ENCODE data around the gene TESK2. TPM values are rescaled to one million over a fixed set of nuclear protein-coding genes. Genes with fewer than 3 reads are reported as not detected.
A peak's percentile ranks its signal among the peaks of the same experiment; 100 is the strongest.
"Not testable (repeated sequence)": the region's sequence is repeated elsewhere in the genome, so short reads cannot be mapped to it uniquely, and the experiment has no call there.

TESK2 gene
- polyA plus RNA-seq, 4 donors: 5.5 to 22.1 (median 12.6) TPM

DNA sequence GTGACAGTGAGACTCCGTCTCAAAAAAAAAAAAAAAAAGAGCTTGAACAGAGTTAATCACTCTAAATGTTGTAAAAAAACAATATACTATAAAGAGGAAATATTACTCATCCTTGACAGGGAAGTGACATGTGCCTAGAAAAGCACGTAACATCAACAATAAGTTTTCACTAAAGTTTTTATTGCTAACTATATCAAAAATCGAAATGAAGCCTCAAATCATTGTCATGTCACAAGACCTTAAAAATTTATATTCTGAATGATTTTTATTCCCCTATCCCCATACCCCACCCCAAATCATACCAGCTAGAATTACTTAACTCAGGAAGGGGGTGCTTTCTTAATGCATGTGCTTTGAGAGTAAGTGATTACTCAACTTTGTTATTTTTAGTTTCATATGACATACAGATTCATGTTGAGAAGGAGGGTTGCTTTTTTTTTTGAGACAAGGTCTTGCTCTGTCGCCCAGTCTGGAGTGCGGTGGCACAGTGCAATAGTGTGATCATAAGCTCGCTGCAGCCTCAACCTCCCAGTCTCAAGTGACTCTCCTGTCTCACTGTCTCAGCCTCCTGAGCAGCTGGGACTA, 97.2 kb downstream of the TESK2 start:
- Histone ChIP-seq H3K4me1 (ENCODE audit: control insufficient read depth in 3 of 3, insufficient read depth in 2 of 3, low read depth in 1 of 3, low read length in 2 of 3) (peaks cover 0 to 2% (median 0%) of the 10 kb centered on the region in 3 donors), H3K9me3 (ENCODE audit: control insufficient read depth in 2 of 2, insufficient read depth in 1 of 2, low read depth in 1 of 2, low read length in 1 of 2) (no peaks in the 10 kb centered on the region), H3K27ac (ENCODE audit: low read depth in 1 of 3, low read length in 2 of 3) (peak overlapping the region in 1 of 3 donors; percentile 82), H3K36me3 (ENCODE audit: control insufficient read depth in 3 of 3, insufficient read depth in 2 of 3, low read depth in 1 of 3, low read length in 3 of 3) (no peaks in the 10 kb centered on the region), H3K27me3 (ENCODE audit: control insufficient read depth in 3 of 3, insufficient read depth in 3 of 3, low read length in 3 of 3) (no peaks in the 10 kb centered on the region), H3K4me3 (ENCODE audit: low read depth in 1 of 3, low read length in 3 of 3) (no peak overlapping the region)
- WGBS, 3 donors: 60 to 82% (median 70%) methylated on average over 6 of the region's 6 CpGs
- DNase-seq: no peak
- no peak for FAIRE-seq

GRCh38 chr1:45386219-45386618, 104.7 kb downstream of the TESK2 start:
- H3K9me3 ChIP-seq (ENCODE audit: control insufficient read depth in 2 of 2, insufficient read depth in 1 of 2, low read depth in 1 of 2, low read length in 1 of 2): no peaks in the 10 kb centered on the region
- 89 to 98% (median 97%) methylated on average over 3 of the region's 3 CpGs for WGBS, 3 donors

DNA sequence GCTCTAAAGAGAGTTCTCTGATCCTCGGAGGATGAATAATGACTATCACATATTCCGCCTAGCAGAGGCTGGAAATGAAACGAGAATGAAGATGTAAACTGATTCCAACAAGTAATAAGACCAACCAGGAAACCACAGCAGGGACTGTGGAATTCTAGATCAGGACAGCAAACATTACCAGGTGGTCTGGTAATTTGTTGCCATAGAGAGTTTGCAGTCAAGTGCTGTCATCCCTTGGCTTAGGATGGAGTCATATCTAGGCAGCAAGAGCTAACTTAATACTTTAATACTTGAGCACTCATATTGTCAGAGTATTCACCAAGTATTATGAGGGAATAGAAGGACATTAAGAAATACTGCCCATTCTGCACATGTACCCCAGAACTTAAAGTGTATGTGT, 105.7 kb downstream of the TESK2 start:
- H3K36me3 ChIP-seq (ENCODE audit: control insufficient read depth in 3 of 3, insufficient read depth in 2 of 3, low read depth in 1 of 3, low read length in 3 of 3): peaks cover 0 to 5% (median 4%) of the 10 kb centered on the region in 3 donors
- DNase-seq (no peak), FAIRE-seq (no peak)
- no peaks in the 10 kb centered on the region for H3K4me1 ChIP-seq (ENCODE audit: control insufficient read depth in 3 of 3, insufficient read depth in 2 of 3, low read depth in 1 of 3, low read length in 2 of 3)
- H3K27ac ChIP-seq (ENCODE audit: low read depth in 1 of 3, low read length in 2 of 3): no peak overlapping the region
- WGBS, 3 donors: 75 to 92% (median 88%) methylated on average over 3 of the region's 3 CpGs
- H3K4me3 ChIP-seq (ENCODE audit: low read depth in 1 of 3, low read length in 3 of 3): no peak overlapping the region
- no peaks in the 10 kb centered on the region for H3K27me3 ChIP-seq (ENCODE audit: control insufficient read depth in 3 of 3, insufficient read depth in 3 of 3, low read length in 3 of 3)
- H3K9me3 ChIP-seq (ENCODE audit: control insufficient read depth in 2 of 2, insufficient read depth in 1 of 2, low read depth in 1 of 2, low read length in 1 of 2): no peaks in the 10 kb centered on the region

More at GRCh38 chr1:45386219-45386618, 104.7 kb downstream of the TESK2 start:
- Histone ChIP-seq H3K4me1 (ENCODE audit: control insufficient read depth in 3 of 3, insufficient read depth in 2 of 3, low read depth in 1 of 3, low read length in 2 of 3) (no peaks in the 10 kb centered on the region), H3K4me3 (ENCODE audit: low read depth in 1 of 3, low read length in 3 of 3) (no peak overlapping the region), H3K27me3 (ENCODE audit: control insufficient read depth in 3 of 3, insufficient read depth in 3 of 3, low read length in 3 of 3) (no peaks in the 10 kb centered on the region), H3K36me3 (ENCODE audit: control insufficient read depth in 3 of 3, insufficient read depth in 2 of 3, low read depth in 1 of 3, low read length in 3 of 3) (peaks cover 0 to 5% (median 4%) of the 10 kb centered on the region in 3 donors), H3K27ac (ENCODE audit: low read depth in 1 of 3, low read length in 2 of 3) (no peak overlapping the region)
- FAIRE-seq (no peak), DNase-seq (no peak)

GRCh38 chr1:45384213-45384612, 106.8 kb downstream of the TESK2 start:
- H3K36me3 ChIP-seq (ENCODE audit: control insufficient read depth in 3 of 3, insufficient read depth in 2 of 3, low read depth in 1 of 3, low read length in 3 of 3); DNase-seq; H3K27me3 ChIP-seq (ENCODE audit: control insufficient read depth in 3 of 3, insufficient read depth in 3 of 3, low read length in 3 of 3); H3K27ac ChIP-seq (ENCODE audit: low read depth in 1 of 3, low read length in 2 of 3); H3K4me1 ChIP-seq (ENCODE audit: control insufficient read depth in 3 of 3, insufficient read depth in 2 of 3, low read depth in 1 of 3, low read length in 2 of 3); FAIRE-seq; H3K9me3 ChIP-seq (ENCODE audit: control insufficient read depth in 2 of 2, insufficient read depth in 1 of 2, low read depth in 1 of 2, low read length in 1 of 2); H3K4me3 ChIP-seq (ENCODE audit: low read depth in 1 of 3, low read length in 3 of 3): not testable (repeated sequence)
- whole genome bisulfite sequencing, 3 donors: 97 to 100% (median 98%) methylated on average over 4 of the region's 4 CpGs

- Histone ChIP-seq H3K27me3 (ENCODE audit: control insufficient read depth in 3 of 3, insufficient read depth in 3 of 3, low read length in 3 of 3) (no peaks in the 10 kb centered on the region), H3K4me1 (ENCODE audit: control insufficient read depth in 3 of 3, insufficient read depth in 2 of 3, low read depth in 1 of 3, low read length in 2 of 3) (no peaks in the 10 kb centered on the region), H3K27ac (ENCODE audit: low read depth in 1 of 3, low read length in 2 of 3) (no peak overlapping the region), H3K9me3 (ENCODE audit: control insufficient read depth in 2 of 2, insufficient read depth in 1 of 2, low read depth in 1 of 2, low read length in 1 of 2) (no peaks in the 10 kb centered on the region), H3K36me3 (ENCODE audit: control insufficient read depth in 3 of 3, insufficient read depth in 2 of 3, low read depth in 1 of 3, low read length in 3 of 3) (peaks cover 0 to 7% (median 4%) of the 10 kb centered on the region in 3 donors), H3K4me3 (ENCODE audit: low read depth in 1 of 3, low read length in 3 of 3) (no peak overlapping the region)
- 45 to 64% (median 62%) methylated on average over 1 of the region's 1 CpG for WGBS, 3 donors
- DNase-seq (no peak), FAIRE-seq (no peak)
These were observed 107.8 kb downstream of the TESK2 start for GRCh38 chr1:45383191-45383590.

DNA sequence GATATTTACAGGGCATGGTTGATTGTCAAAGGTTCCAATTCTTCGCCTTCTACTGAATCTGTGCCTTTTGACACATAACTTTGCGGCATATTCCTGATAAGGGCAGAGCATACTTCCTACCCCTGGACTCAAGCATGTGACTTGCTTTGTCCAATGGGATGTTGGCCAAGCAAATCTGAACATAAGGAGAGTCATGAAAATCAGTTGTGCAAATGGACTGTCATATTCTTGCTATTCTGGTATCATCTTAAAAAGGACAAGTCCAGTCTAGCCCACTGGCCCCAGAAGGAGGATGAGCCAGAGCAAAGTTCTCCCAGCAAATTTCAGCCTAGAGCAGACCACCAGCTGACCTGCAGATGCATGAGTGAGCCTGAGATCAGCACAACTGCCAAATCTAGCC, 109.7 kb downstream of the TESK2 start:
- 97 to 100% (median 98%) methylated on average over 2 of the region's 2 CpGs for WGBS, 3 donors
- no peak overlapping the region for H3K27ac ChIP-seq (ENCODE audit: low read depth in 1 of 3, low read length in 2 of 3)
- no peak overlapping the region for H3K4me3 ChIP-seq (ENCODE audit: low read depth in 1 of 3, low read length in 3 of 3)
- no peak for FAIRE-seq
- no peak for DNase-seq
- no peaks in the 10 kb centered on the region for H3K4me1 ChIP-seq (ENCODE audit: control insufficient read depth in 3 of 3, insufficient read depth in 2 of 3, low read depth in 1 of 3, low read length in 2 of 3)
- H3K36me3 ChIP-seq (ENCODE audit: control insufficient read depth in 3 of 3, insufficient read depth in 2 of 3, low read depth in 1 of 3, low read length in 3 of 3): peaks cover 0 to 7% (median 4%) of the 10 kb centered on the region in 3 donors
- no peaks in the 10 kb centered on the region for H3K27me3 ChIP-seq (ENCODE audit: control insufficient read depth in 3 of 3, insufficient read depth in 3 of 3, low read length in 3 of 3)
- no peaks in the 10 kb centered on the region for H3K9me3 ChIP-seq (ENCODE audit: control insufficient read depth in 2 of 2, insufficient read depth in 1 of 2, low read depth in 1 of 2, low read length in 1 of 2)

- Histone ChIP-seq H3K27me3 (ENCODE audit: control insufficient read depth in 3 of 3, insufficient read depth in 3 of 3, low read length in 3 of 3) (no peaks in the 10 kb centered on the region), H3K27ac (ENCODE audit: low read depth in 1 of 3, low read length in 2 of 3) (no peak overlapping the region), H3K9me3 (ENCODE audit: control insufficient read depth in 2 of 2, insufficient read depth in 1 of 2, low read depth in 1 of 2, low read length in 1 of 2) (no peaks in the 10 kb centered on the region), H3K4me1 (ENCODE audit: control insufficient read depth in 3 of 3, insufficient read depth in 2 of 3, low read depth in 1 of 3, low read length in 2 of 3) (no peaks in the 10 kb centered on the region), H3K4me3 (ENCODE audit: low read depth in 1 of 3, low read length in 3 of 3) (no peak overlapping the region), H3K36me3 (ENCODE audit: control insufficient read depth in 3 of 3, insufficient read depth in 2 of 3, low read depth in 1 of 3, low read length in 3 of 3) (peaks cover 0 to 5% (median 2%) of the 10 kb centered on the region in 3 donors)
- no peak for DNase-seq
- WGBS, 3 donors: 87 to 91% (median 89%) methylated on average over 1 of the region's 1 CpG
- no peak for FAIRE-seq
These were observed 110.2 kb downstream of the TESK2 start for GRCh38 chr1:45380730-45381129.

GRCh38 chr1:45380125-45380524, 110.8 kb downstream of the TESK2 start:
- Histone ChIP-seq H3K9me3 (ENCODE audit: control insufficient read depth in 2 of 2, insufficient read depth in 1 of 2, low read depth in 1 of 2, low read length in 1 of 2) (no peaks in the 10 kb centered on the region), H3K4me3 (ENCODE audit: low read depth in 1 of 3, low read length in 3 of 3) (no peak overlapping the region), H3K27ac (ENCODE audit: low read depth in 1 of 3, low read length in 2 of 3) (no peak overlapping the region), H3K4me1 (ENCODE audit: control insufficient read depth in 3 of 3, insufficient read depth in 2 of 3, low read depth in 1 of 3, low read length in 2 of 3) (no peaks in the 10 kb centered on the region), H3K27me3 (ENCODE audit: control insufficient read depth in 3 of 3, insufficient read depth in 3 of 3, low read length in 3 of 3) (no peaks in the 10 kb centered on the region), H3K36me3 (ENCODE audit: control insufficient read depth in 3 of 3, insufficient read depth in 2 of 3, low read depth in 1 of 3, low read length in 3 of 3) (peaks cover 0 to 5% (median 2%) of the 10 kb centered on the region in 3 donors)
- DNase-seq: no peak
- 91 to 93% (median 92%) methylated on average over 4 of the region's 4 CpGs for WGBS, 3 donors
- no peak for FAIRE-seq

- no peak for FAIRE-seq
- WGBS, 3 donors: 95 to 97% (median 96%) methylated on average over 6 of the region's 6 CpGs
- H3K9me3 ChIP-seq (ENCODE audit: control insufficient read depth in 2 of 2, insufficient read depth in 1 of 2, low read depth in 1 of 2, low read length in 1 of 2): no peaks in the 10 kb centered on the region
- no peak for DNase-seq
- no peak overlapping the region for H3K4me3 ChIP-seq (ENCODE audit: low read depth in 1 of 3, low read length in 3 of 3)
- no peaks in the 10 kb centered on the region for H3K27me3 ChIP-seq (ENCODE audit: control insufficient read depth in 3 of 3, insufficient read depth in 3 of 3, low read length in 3 of 3)
- no peaks in the 10 kb centered on the region for H3K4me1 ChIP-seq (ENCODE audit: control insufficient read depth in 3 of 3, insufficient read depth in 2 of 3, low read depth in 1 of 3, low read length in 2 of 3)
- peaks cover 0 to 5% (median 2%) of the 10 kb centered on the region in 3 donors for H3K36me3 ChIP-seq (ENCODE audit: control insufficient read depth in 3 of 3, insufficient read depth in 2 of 3, low read depth in 1 of 3, low read length in 3 of 3)
- H3K27ac ChIP-seq (ENCODE audit: low read depth in 1 of 3, low read length in 2 of 3): no peak overlapping the region
These were observed 111.4 kb downstream of the TESK2 start for GRCh38 chr1:45379524-45379923.
